B cell (primary cell): Measurements from ENCODE around the gene COL4A3. TPM values are rescaled to one million over a fixed set of nuclear protein-coding genes. Genes with fewer than 3 reads are reported as not detected.

Experiments used
- ATAC-seq: fragments of 200-7000 bp; cut with Tn5 transposase; one replicate; pipeline ENCODE4 v1.10.0; 2021; ENCODE audit warnings: low read depth, mild to moderate bottlenecking, moderate number of reproducible peaks, moderate library complexity
- CTCF ChIA-PET: fragments of 350-600 bp; sonication (Branson Sonifier 250); formaldehyde crosslinking; loops from one replicate; lab custom pipeline; 2021; ENCODE audit warnings: antibody characterized with exemption, inconsistent platforms; lab: Charles Lee
- POLR2A ChIA-PET: fragments of 350-600 bp; sonication (Branson Sonifier 250); formaldehyde crosslinking; loops from one replicate; lab custom pipeline; 2021; ENCODE audit warnings: antibody characterized with exemption; lab: Charles Lee
- DNase-seq: peaks from one replicate; pipeline ENCODE4 v3.0.0; 2013
- H2AFZ ChIP-seq: 2 replicates; pipeline ENCODE4 v1.6.1; 2012; ENCODE audit warnings: mild to moderate bottlenecking, low read depth, low read length; ENCODE audit not compliant: insufficient read depth, poor library complexity, severe bottlenecking
- H3K27ac ChIP-seq, 2 donors: 1 replicate in 1 of 2; 2 replicates in 1 of 2; pipeline ENCODE4 v1.5.1; 2012 to 2013; ENCODE audit warnings: low read length in 2 of 2, mild to moderate bottlenecking in 2 of 2, moderate library complexity in 1 of 2
- H3K27me3 ChIP-seq, 4 experiments: fragments of 200-600 bp in 1 of 4; sonication (generic) in 1 of 4; replicated peaks in 1 of 4; 1 replicate in 2 of 4; 2 replicates in 2 of 4; pipeline versions ENCODE4 v1.6.1 to v1.7.0; 2013 to 2016; ENCODE audit warnings: low read length in 3 of 4, mild to moderate bottlenecking in 2 of 4, mixed read lengths in 1 of 4, moderate library complexity in 1 of 4; ENCODE audit not compliant: insufficient read depth in 4 of 4, control insufficient read depth in 3 of 4; ENCODE audit errors: control extremely low read depth in 1 of 4
- H3K36me3 ChIP-seq, 2 experiments: replicated peaks in 1 of 2; 1 replicate in 1 of 2; 2 replicates in 1 of 2; pipeline versions ENCODE4 v1.6.1 to v1.7.1; 2013; ENCODE audit warnings: low read length in 1 of 2; ENCODE audit not compliant: insufficient read depth in 2 of 2, control insufficient read depth in 1 of 2; ENCODE audit errors: control extremely low read depth in 1 of 2, extremely low read depth in 1 of 2
- H3K4me1 ChIP-seq, 2 donors: fragments of 200-600 bp in 1 of 2; sonication (generic) in 1 of 2; 1 replicate in 1 of 2; 2 replicates in 1 of 2; pipeline versions ENCODE4 v1.5.1 to v1.6.1; 2013 to 2017; ENCODE audit warnings: low read length in 2 of 2; ENCODE audit not compliant: control insufficient read depth in 2 of 2, insufficient read depth in 2 of 2
- H3K4me2 ChIP-seq: replicated peaks from 2 replicates; pipeline ENCODE3; 2012; ENCODE audit warnings: mild to moderate bottlenecking, low read depth, low read length; ENCODE audit not compliant: poor library complexity, severe bottlenecking
- H3K4me3 ChIP-seq, 5 experiments: fragments of 200-600 bp in 1 of 5; sonication (generic) in 1 of 5; 1 replicate in 3 of 5; 2 replicates in 2 of 5; pipeline versions ENCODE4 v1.5.1 to v1.7.0; 2011 to 2016; ENCODE audit warnings: low read length in 4 of 5, mild to moderate bottlenecking in 4 of 5, low read depth in 2 of 5, control low read depth in 1 of 5, moderate library complexity in 1 of 5; ENCODE audit not compliant: insufficient read depth in 1 of 5; ENCODE audit errors: control extremely low read depth in 1 of 5, extremely low read depth in 1 of 5
- H3K79me2 ChIP-seq: fragments of 200-600 bp; sonication (generic); one replicate; pipeline ENCODE4 v1.6.0; 2016; ENCODE audit warnings: low read length; ENCODE audit not compliant: control insufficient read depth, insufficient read depth
- H3K9ac ChIP-seq: fragments of 200-600 bp; sonication (generic); 2 replicates; pipeline ENCODE4 v1.6.1; 2017; ENCODE audit warnings: mild to moderate bottlenecking, low read length, moderate library complexity
- H3K9me3 ChIP-seq, 3 donors: one replicate each; pipeline versions ENCODE4 v1.6.1 to v1.7.1; 2013; ENCODE audit warnings: low read length in 2 of 3; ENCODE audit not compliant: control insufficient read depth in 2 of 3, insufficient read depth in 1 of 3; ENCODE audit errors: control extremely low read depth in 1 of 3
- H4K20me1 ChIP-seq: 2 replicates; pipeline ENCODE4 v1.6.0; 2012; ENCODE audit warnings: mild to moderate bottlenecking, low read length; ENCODE audit not compliant: insufficient read depth, control insufficient read depth, poor library complexity, severe bottlenecking
- H3K27ac Mint-ChIP-seq: one replicate; pipeline ENCODE4 v1.8.0; 2021; ENCODE audit warnings: mixed read lengths
- H3K27me3 Mint-ChIP-seq: one replicate; pipeline ENCODE4 v1.8.0; 2021; ENCODE audit warnings: mixed read lengths
- H3K4me1 Mint-ChIP-seq: one replicate; pipeline ENCODE4 v1.8.0; 2021; ENCODE audit warnings: mixed read lengths
- H3K4me3 Mint-ChIP-seq: one replicate; pipeline ENCODE4 v1.8.0; 2021; ENCODE audit warnings: mixed read lengths
- H3K9me3 Mint-ChIP-seq: one replicate; pipeline ENCODE4 v1.8.0; 2022; ENCODE audit warnings: mixed read lengths; ENCODE audit not compliant: insufficient read depth
- CTCF ChIP-seq: fragments of 200-600 bp; IDR thresholded peaks from one replicate; pipeline ENCODE4 v1.8.0; 2022; ENCODE audit warnings: antibody characterized with exemption, mild to moderate bottlenecking
- EZH2 ChIP-seq: IDR thresholded peaks from 2 replicates; pipeline ENCODE4 v1.6.1; 2012; ENCODE audit warnings: borderline replicate concordance, low read depth, mild to moderate bottlenecking, moderate library complexity, low read length; ENCODE audit not compliant: insufficient read depth, poor library complexity, severe bottlenecking
- WGBS: methylation state at CpG from one replicate; pipeline ENCODE4 v1.1.5; 2013; ENCODE audit warnings: missing lambda C conversion rate; ENCODE audit not compliant: insufficient coverage; 5-methylcytosine and 5-hydroxymethylcytosine counted together
- intact Hi-C: fragments of 100-400 bp; cut with micrococcal nuclease; formaldehyde crosslinking; loops from one replicate; pipeline ENCODE4 v1.10.0; 2022
- polyA plus RNA-seq: library from polyadenylated mRNA; depleted of rRNA; stranded (reverse); fragments of >200 nt; gene quantifications from 2 replicates; pipeline ENCODE4 v1.2.3, GENCODE V29; 2012
- total RNA-seq, 2 donors: library from RNA; stranded (reverse); fragments of 120-200 nt in 1 of 2; gene quantifications; 1 replicate in 1 of 2; 2 replicates in 1 of 2; pipeline versions ENCODE4 v1.2.3 to v1.2.4, GENCODE V29; 2013 to 2022

The COL4A3 gene
- total and polyA plus RNA-seq, 2 donors (not counting 1 experiment from before 2014, with no cell fraction given) = 33.4 to 45.9 TPM

- Mint-ChIP-seq H3K27ac (no peak overlapping the region), H3K9me3 (no peaks in the 10 kb centered on the region), H3K4me3 (no peak overlapping the region), H3K27me3 (no peaks in the 10 kb centered on the region), H3K4me1 (no peaks in the 10 kb centered on the region)
- H4K20me1 ChIP-seq = no peaks in the 10 kb centered on the region
- WGBS = no CpG with 5 or more reads among the region's 2 CpGs
- no peak overlapping the region for H3K4me3 ChIP-seq
- ChIA-PET POLR2A (no interaction called here), CTCF (interaction anchor here (14.8 kb wide), 1 partner anchor 113 kb away, joined by 267 read pairs; no protein-coding TSS in a partner anchor)
- no peak overlapping the region for H2AFZ ChIP-seq
- H3K9me3 ChIP-seq = no peaks in the 10 kb centered on the region
- ATAC-seq (no peak), DNase-seq (no peak)
- no peak overlapping the region for H3K4me2 ChIP-seq
- intact Hi-C loops = no loop called here
- no peaks in the 10 kb centered on the region for H3K4me1 ChIP-seq
- H3K9ac ChIP-seq = no peak overlapping the region
- H3K36me3 ChIP-seq = no peaks in the 10 kb centered on the region
- TF ChIP-seq CTCF (no peak), EZH2 (no peak)
- H3K27ac ChIP-seq = no peak overlapping the region
- no peaks in the 10 kb centered on the region for H3K79me2 ChIP-seq
- peaks cover 0 to 5% (median 0%) of the 10 kb centered on the region in 4 experiments for H3K27me3 ChIP-seq
These were observed 39.6 kb upstream of the COL4A3 start for GRCh38 chr2:227124811-227125210.

DNA sequence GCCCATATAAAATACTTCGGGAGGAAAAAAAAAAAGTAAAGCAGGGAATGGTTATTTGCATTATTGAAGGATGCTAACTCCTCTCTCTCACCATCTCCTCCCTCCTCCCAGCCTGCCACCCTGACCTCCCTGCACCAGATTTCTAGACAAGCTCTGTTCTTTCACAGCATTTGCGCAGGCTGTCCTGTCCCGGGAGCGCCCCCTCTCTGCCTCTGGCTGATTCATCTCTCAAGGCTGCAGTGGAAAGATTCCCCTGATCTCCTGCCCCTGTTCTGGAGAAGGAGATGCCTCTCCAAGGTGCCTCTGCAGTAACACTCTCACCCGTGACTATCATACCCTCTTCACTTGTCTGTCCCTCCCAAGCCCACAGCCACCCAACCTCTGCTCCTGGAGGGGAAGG, 38.9 kb upstream of the COL4A3 start:
- ChIA-PET CTCF (interaction anchor here (1.2 to 14.8 kb wide), 2 partner anchors 112 to 120 kb away, joined by 3 to 267 read pairs; no protein-coding TSS in a partner anchor), POLR2A (no interaction called here)
- ATAC-seq (no peak), DNase-seq (no peak)
- Histone ChIP-seq H3K4me1 (no peaks in the 10 kb centered on the region), H3K79me2 (no peaks in the 10 kb centered on the region), H3K27me3 (peaks cover 0 to 5% (median 0%) of the 10 kb centered on the region in 4 experiments), H4K20me1 (no peaks in the 10 kb centered on the region), H3K36me3 (no peaks in the 10 kb centered on the region), H3K4me3 (no peak overlapping the region), H3K9me3 (no peaks in the 10 kb centered on the region), H3K9ac (no peak overlapping the region), H3K4me2 (no peak overlapping the region), H3K27ac (no peak overlapping the region), H2AFZ (no peak overlapping the region)
- TF ChIP-seq CTCF = no peak
- TF ChIP-seq EZH2 = no peak
- H3K27ac Mint-ChIP-seq = no peak overlapping the region
- 74% methylated on average over 3 of the region's 5 CpGs for WGBS
- H3K4me1 Mint-ChIP-seq = no peaks in the 10 kb centered on the region
- no peak overlapping the region for H3K4me3 Mint-ChIP-seq
- intact Hi-C loops = no loop called here
- no peaks in the 10 kb centered on the region for H3K9me3 Mint-ChIP-seq
- no peaks in the 10 kb centered on the region for H3K27me3 Mint-ChIP-seq
